PC-3 (cell line): ENCODE measurements around the gene ZFHX2. TPM values are rescaled to one million over a fixed set of nuclear protein-coding genes. Genes with fewer than 3 reads are reported as not detected.
A peak's percentile ranks its signal among the peaks of the same experiment; 100 is the strongest.

Experiments used
- ATAC-seq: fragments of 200-7000 bp; cut with Tn5 transposase; 2 replicates; pipeline ENCODE4 v1.9.1; 2020; ENCODE audit warnings: mild to moderate bottlenecking, moderate library complexity
- BruUV-seq: library from RNA; stranded (reverse); fragments of 400-500 nt; replicated peaks from 2 replicates; lab custom pipeline; 2021; lab: Mats Ljungman, UMichigan
- CTCF ChIA-PET: fragments of 300-600 bp; sonication (Branson Sonifier 250); formaldehyde crosslinking; loops from one replicate; lab custom pipeline; 2022; ENCODE audit warnings: antibody characterized with exemption; lab: Charles Lee
- POLR2A ChIA-PET: fragments of 300-600 bp; sonication (Branson Sonifier 250); formaldehyde crosslinking; loops from one replicate; lab custom pipeline; 2022; ENCODE audit warnings: antibody characterized with exemption; ENCODE audit not compliant: unreplicated experiment; lab: Charles Lee
- DNase-seq: peaks from one replicate; pipeline ENCODE4 v3.0.0-alpha.2; 2015
- H2AFZ ChIP-seq: fragments of 300-600 bp; sonication (generic); 2 replicates; pipeline ENCODE4 v1.6.0; 2016; ENCODE audit warnings: antibody characterized with exemption, low read length
- H3F3A ChIP-seq: fragments of 300-600 bp; sonication (generic); one replicate; pipeline ENCODE4 v1.6.0; 2017; ENCODE audit warnings: antibody characterized with exemption, low read length, control low read depth, mild to moderate bottlenecking; ENCODE audit not compliant: unreplicated experiment
- H3K27ac ChIP-seq: fragments of 300-600 bp; sonication (generic); 2 replicates; pipeline ENCODE4 v1.5.1; 2016; ENCODE audit warnings: mild to moderate bottlenecking, low read length
- H3K27me3 ChIP-seq: fragments of 300-600 bp; sonication (generic); 2 replicates; pipeline ENCODE4 v1.6.1; 2016; ENCODE audit warnings: low read length, mixed read lengths
- H3K36me3 ChIP-seq: fragments of 300-600 bp; sonication (generic); 2 replicates; pipeline ENCODE4 v1.6.1; 2016; ENCODE audit warnings: low read depth, mixed run types, low read length, mixed read lengths
- H3K4me1 ChIP-seq: fragments of 300-600 bp; sonication (generic); 2 replicates; pipeline ENCODE4 v1.5.1; 2016; ENCODE audit warnings: low read length; ENCODE audit not compliant: insufficient read depth
- H3K4me2 ChIP-seq: fragments of 300-600 bp; sonication (generic); 2 replicates; pipeline ENCODE4 v1.6.0; 2016; ENCODE audit warnings: low read length
- H3K4me3 ChIP-seq: fragments of 300-600 bp; sonication (generic); 2 replicates; pipeline ENCODE4 v1.5.1; 2016; ENCODE audit warnings: mild to moderate bottlenecking, low read length, mixed read lengths
- H3K79me2 ChIP-seq: fragments of 300-600 bp; sonication (generic); 2 replicates; pipeline ENCODE4 v1.6.1; 2017; ENCODE audit warnings: low read length, mixed read lengths
- H3K9ac ChIP-seq: fragments of 300-600 bp; sonication (generic); 2 replicates; pipeline ENCODE4 v1.6.0; 2016; ENCODE audit warnings: mild to moderate bottlenecking, low read length
- H3K9me2 ChIP-seq: fragments of 300-600 bp; sonication (generic); replicated peaks from 2 replicates; pipeline ENCODE4 v1.6.1; 2016; ENCODE audit warnings: mixed run types, low read length, mixed read lengths
- H3K9me3 ChIP-seq: fragments of 300-600 bp; sonication (generic); 2 replicates; pipeline ENCODE4 v1.6.1; 2016; ENCODE audit warnings: low read length, mixed read lengths
- H4K20me1 ChIP-seq: fragments of 300-600 bp; sonication (generic); 2 replicates; pipeline ENCODE4 v1.6.1; 2016; ENCODE audit warnings: low read length, mixed read lengths
- EZH2 ChIP-seq: fragments of 300-600 bp; sonication (generic); IDR thresholded peaks from one replicate; pipeline ENCODE4 v1.6.1; 2017; ENCODE audit warnings: antibody characterized with exemption, mild to moderate bottlenecking, low read length; ENCODE audit not compliant: unreplicated experiment
- EZH2phosphoT487 ChIP-seq: fragments of 300-600 bp; sonication (generic); IDR thresholded peaks from 2 replicates; pipeline ENCODE4 v1.6.1; 2018; ENCODE audit warnings: mild to moderate bottlenecking, antibody characterized with exemption, low read length, borderline replicate concordance
- intact Hi-C: fragments of 100-400 bp; cut with micrococcal nuclease; formaldehyde crosslinking; loops from 2 replicates; pipeline ENCODE4 v1.9.0; 2023
- total RNA-seq: library from RNA; depleted of rRNA; stranded (reverse); fragments of >200 nt; gene quantifications from 2 replicates; pipeline ENCODE4 v1.2.3, GENCODE V29; 2014
- TF ChIP-seq, protein P1 (sequence below): fragments of 300-600 bp; sonication (generic); conservative IDR thresholded peaks from 2 replicates; pipeline ENCODE4 v1.5.1; 2017; ENCODE audit warnings: antibody characterized with exemption, low read depth, mild to moderate bottlenecking, low read length

The ZFHX2 gene
- total RNA-seq, 1 experiment from 2014 or later, result 0.55 TPM

DNA sequence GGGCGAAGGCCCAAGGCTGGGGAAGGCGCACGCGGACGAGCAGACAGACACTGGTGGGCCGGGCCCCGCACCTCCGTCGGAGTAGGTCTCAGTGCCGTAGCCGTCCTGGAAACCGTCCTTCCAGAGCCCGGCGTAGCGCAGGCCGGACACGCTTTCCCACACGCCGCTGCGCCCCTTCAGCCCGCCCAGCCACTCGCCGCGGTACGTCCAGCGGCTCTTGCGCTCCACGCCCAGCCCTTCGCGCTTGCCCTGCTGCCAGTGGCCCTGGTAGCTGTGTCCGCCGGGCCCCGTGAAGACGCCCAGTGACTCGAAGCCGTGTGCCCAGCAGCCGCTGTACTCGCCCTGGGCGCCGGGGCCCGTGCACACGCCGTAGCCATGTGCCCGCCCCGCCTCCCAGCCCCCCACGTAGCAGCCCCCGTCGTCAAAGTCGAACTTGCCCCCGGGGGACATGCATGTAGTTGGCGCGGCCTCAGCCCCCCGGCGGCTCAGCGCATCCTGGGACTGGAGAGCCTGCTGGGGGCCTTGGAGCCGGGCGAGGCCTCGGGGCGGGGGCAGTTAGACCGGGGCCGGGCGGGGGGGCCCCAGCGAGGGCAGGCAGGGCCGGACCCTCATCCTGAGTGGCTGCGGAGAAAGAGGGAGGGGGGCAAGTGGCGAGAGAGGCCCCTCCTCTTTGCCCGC is 25.6 kb upstream of the ZFHX2 start:
- Histone ChIP-seq H3K79me2 (no peaks in the 10 kb centered on the region), H3K27ac (no peak overlapping the region), H4K20me1 (no peaks in the 10 kb centered on the region), H3K9ac (no peak overlapping the region), H3K4me1 (no peaks in the 10 kb centered on the region), H3F3A (no peaks in the 10 kb centered on the region), H3K4me3 (no peak overlapping the region), H2AFZ (no peak overlapping the region), H3K4me2 (no peak overlapping the region), H3K9me3 (no peaks in the 10 kb centered on the region), H3K9me2 (no peaks in the 10 kb centered on the region), H3K36me3 (no peaks in the 10 kb centered on the region), H3K27me3 (peaks cover 30% of the 10 kb centered on the region)
- no peak for TF ChIP-seq EZH2phosphoT487
- no peak for TF ChIP-seq EZH2
- TF ChIP-seq, protein P1, sequence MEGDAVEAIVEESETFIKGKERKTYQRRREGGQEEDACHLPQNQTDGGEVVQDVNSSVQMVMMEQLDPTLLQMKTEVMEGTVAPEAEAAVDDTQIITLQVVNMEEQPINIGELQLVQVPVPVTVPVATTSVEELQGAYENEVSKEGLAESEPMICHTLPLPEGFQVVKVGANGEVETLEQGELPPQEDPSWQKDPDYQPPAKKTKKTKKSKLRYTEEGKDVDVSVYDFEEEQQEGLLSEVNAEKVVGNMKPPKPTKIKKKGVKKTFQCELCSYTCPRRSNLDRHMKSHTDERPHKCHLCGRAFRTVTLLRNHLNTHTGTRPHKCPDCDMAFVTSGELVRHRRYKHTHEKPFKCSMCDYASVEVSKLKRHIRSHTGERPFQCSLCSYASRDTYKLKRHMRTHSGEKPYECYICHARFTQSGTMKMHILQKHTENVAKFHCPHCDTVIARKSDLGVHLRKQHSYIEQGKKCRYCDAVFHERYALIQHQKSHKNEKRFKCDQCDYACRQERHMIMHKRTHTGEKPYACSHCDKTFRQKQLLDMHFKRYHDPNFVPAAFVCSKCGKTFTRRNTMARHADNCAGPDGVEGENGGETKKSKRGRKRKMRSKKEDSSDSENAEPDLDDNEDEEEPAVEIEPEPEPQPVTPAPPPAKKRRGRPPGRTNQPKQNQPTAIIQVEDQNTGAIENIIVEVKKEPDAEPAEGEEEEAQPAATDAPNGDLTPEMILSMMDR, result no peak
- ChIA-PET CTCF (no interaction called here), POLR2A (no interaction called here)
- intact Hi-C loops, result no loop called here
- DNase-seq (no peak), ATAC-seq (peak; percentile 45; the same call in 1 of the 2 replicates)
- BruUV-seq, result no TSS peak

DNA sequence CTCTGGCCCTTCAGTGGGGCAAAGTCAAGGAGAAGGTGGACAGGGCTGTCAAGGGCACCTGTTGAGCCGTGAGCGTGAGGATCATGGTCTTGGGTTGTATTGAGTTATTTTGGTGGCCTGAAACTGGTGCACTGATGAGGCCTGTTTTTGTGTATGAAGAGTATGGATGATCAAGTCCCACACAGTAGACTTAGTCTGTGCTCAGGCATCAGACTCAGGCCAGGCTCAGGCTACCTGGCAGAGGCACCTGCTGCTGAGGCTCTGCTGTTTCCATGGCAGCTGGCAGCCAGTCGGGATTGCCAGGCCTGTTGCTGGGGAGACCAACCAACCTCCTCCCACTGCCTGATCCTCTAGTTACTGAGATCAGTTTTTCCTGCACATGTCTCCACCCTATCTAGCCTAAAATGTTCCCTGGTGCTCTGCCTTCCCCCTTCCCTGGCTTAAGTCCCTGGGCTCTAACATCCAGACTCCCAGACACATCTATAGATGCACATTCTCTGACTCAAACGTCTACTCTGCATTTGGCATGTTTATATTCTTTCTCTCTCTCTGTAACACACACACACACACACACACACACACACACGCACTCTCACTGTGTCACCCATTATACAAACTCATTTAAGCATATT is 21.9 kb upstream of the ZFHX2 start:
- no TSS peak for BruUV-seq
- Histone ChIP-seq H3K4me1 (0 out of 2 replicates have a peak, but pooled peaks cover 6% of the 10 kb centered on the region), H3K27me3 (peaks cover 20% of the 10 kb centered on the region), H3K4me2 (no peak overlapping the region), H3K36me3 (no peaks in the 10 kb centered on the region), H3F3A (no peaks in the 10 kb centered on the region), H3K4me3 (no peak overlapping the region), H3K9me3 (no peaks in the 10 kb centered on the region), H3K79me2 (no peaks in the 10 kb centered on the region), H3K9me2 (no peaks in the 10 kb centered on the region), H3K9ac (no peak overlapping the region), H2AFZ (no peak overlapping the region), H3K27ac (no peak overlapping the region), H4K20me1 (no peaks in the 10 kb centered on the region)
- ChIA-PET POLR2A (no interaction called here), CTCF (no interaction called here)
- TF ChIP-seq EZH2phosphoT487 (no peak), EZH2 (no peak)
- TF ChIP-seq, protein P1, result no peak
- ATAC-seq (no peak), DNase-seq (no peak)
- intact Hi-C loops, result no loop called here

DNA sequence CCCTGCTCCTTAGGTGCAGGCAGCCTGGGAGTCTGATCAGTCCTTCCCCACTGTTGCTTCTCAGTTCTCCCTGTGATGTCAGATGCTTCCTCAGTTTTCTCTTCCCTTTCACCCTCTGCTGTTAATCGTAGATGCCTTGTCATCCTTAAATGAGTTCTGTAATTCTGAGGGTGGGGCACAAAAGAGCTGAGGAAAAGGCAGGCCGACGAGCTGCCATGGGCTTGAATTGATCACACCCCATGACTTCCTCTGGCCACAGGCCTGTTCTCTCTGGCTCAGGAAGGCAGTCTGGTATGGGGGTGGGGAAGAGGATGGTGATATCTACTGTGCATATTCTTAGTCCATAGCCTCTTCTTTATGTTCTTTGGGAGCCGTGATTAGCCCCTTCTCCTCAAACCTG is 21.3 kb upstream of the ZFHX2 start:
- Histone ChIP-seq H3K27me3 (peaks cover 14% of the 10 kb centered on the region), H2AFZ (no peak overlapping the region), H3K9ac (no peak overlapping the region), H3K27ac (no peak overlapping the region), H3K4me3 (no peak overlapping the region), H3F3A (no peaks in the 10 kb centered on the region), H3K36me3 (no peaks in the 10 kb centered on the region), H4K20me1 (no peaks in the 10 kb centered on the region), H3K9me3 (no peaks in the 10 kb centered on the region), H3K4me2 (no peak overlapping the region), H3K9me2 (no peaks in the 10 kb centered on the region), H3K4me1 (peaks cover 12% of the 10 kb centered on the region), H3K79me2 (no peaks in the 10 kb centered on the region)
- ChIA-PET CTCF (no interaction called here), POLR2A (no interaction called here)
- TF ChIP-seq EZH2phosphoT487 (no peak), EZH2 (no peak)
- TF ChIP-seq, protein P1, result no peak
- intact Hi-C loops, result no loop called here
- DNase-seq (no peak), ATAC-seq (no peak)
- BruUV-seq, result no TSS peak
